AG09309 (cell line): ENCODE measurements around the gene CTNNBL1.

Experiments used
- DNase-seq: peaks from one replicate; pipeline ENCODE4 v3.0.0-alpha.2; 2010; ENCODE audit warnings: low read depth
- H3K4me3 ChIP-seq: 2 replicates; pipeline ENCODE4 v1.5.1; 2011; ENCODE audit warnings: mild to moderate bottlenecking, low read depth, low read length, moderate library complexity; ENCODE audit not compliant: control insufficient read depth
- CTCF ChIP-seq: IDR thresholded peaks from 2 replicates; pipeline ENCODE4 v1.5.1; 2011; ENCODE audit warnings: mild to moderate bottlenecking, low read depth, low read length, inconsistent platforms; ENCODE audit not compliant: insufficient read depth, control insufficient read depth; ENCODE audit errors: missing control alignments

The CTNNBL1 gene

GRCh38 chr20:37781626-37782025 lies 87.8 kb downstream of the CTNNBL1 start:
- no peak for TF ChIP-seq CTCF
- no peak overlapping the region for H3K4me3 ChIP-seq
- no peak for DNase-seq

GRCh38 chr20:37786043-37786442 lies 92.2 kb downstream of the CTNNBL1 start:
- no peak overlapping the region for H3K4me3 ChIP-seq
- no peak for DNase-seq
- no peak for TF ChIP-seq CTCF

GRCh38 chr20:37789408-37789807 lies 95.6 kb downstream of the CTNNBL1 start:
- H3K4me3 ChIP-seq: no peak overlapping the region
- no peak for TF ChIP-seq CTCF
- no peak for DNase-seq

GRCh38 chr20:37790900-37791299 lies 97.1 kb downstream of the CTNNBL1 start:
- no peak for DNase-seq
- H3K4me3 ChIP-seq: no peak overlapping the region
- no peak for TF ChIP-seq CTCF

GRCh38 chr20:37796121-37796520 lies 102.3 kb downstream of the CTNNBL1 start:
- no peak for TF ChIP-seq CTCF
- DNase-seq: no peak
- no peak overlapping the region for H3K4me3 ChIP-seq

GRCh38 chr20:37796733-37797132 lies 102.9 kb downstream of the CTNNBL1 start:
- no peak for DNase-seq
- no peak overlapping the region for H3K4me3 ChIP-seq
- TF ChIP-seq CTCF: no peak

- TF ChIP-seq CTCF: no peak
Measured at GRCh38 chr20:37797669-37798175, 103.9 kb downstream of the CTNNBL1 start.

More at GRCh38 chr20:37797669-37798175, 103.9 kb downstream of the CTNNBL1 start:
- no peak overlapping the region for H3K4me3 ChIP-seq
- DNase-seq: no peak
